Activated naive CD4-positive, alpha-beta T cell (primary cell): Measurements from ENCODE around the gene OOSP4A.

Source experiments
- DNase-seq, 4 experiments: peaks; one replicate each; lab custom pipeline; 2025; lab: John Stamatoyannopoulos, UW

The OOSP4A gene

GRCh38 chr11:59963733-59964132 lies at the start of gene OOSP4A:
TSS of gene OOSP4A (plus strand) at chr11:59964033. CDS start at chr11:59964033, 0 bp downstream.
- no peak for DNase-seq

- DNase-seq, result no peak
These were observed 45.4 kb upstream of the OOSP4A start for GRCh38 chr11:59918480-59918879.

GRCh38 chr11:59918987-59919589 lies 44.7 kb upstream of the OOSP4A start:
- no peak for DNase-seq

DNA sequence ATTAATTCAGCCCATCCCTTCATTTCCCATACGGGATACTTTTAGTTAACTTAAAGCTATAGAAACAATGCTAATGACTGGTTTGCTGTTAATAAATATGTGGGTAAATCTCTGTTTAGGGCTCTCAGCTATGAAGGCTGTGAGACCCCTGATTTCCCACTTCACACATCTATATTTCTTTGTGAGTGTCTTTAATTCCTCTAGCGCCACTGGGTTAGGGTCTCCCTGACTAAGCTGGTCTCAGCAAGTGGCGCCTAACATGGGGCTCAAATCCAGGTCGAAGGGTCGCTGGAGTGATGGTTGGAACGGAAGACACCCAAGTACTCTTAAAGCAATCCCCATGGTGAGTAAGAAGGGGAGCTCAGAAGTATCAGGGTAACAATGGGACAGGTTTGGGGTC lies 40.0 kb upstream of the OOSP4A start:
- DNase-seq, result no peak

- DNase-seq, result no peak
These were observed 32.1 kb upstream of the OOSP4A start for GRCh38 chr11:59931688-59932087.

- no peak for DNase-seq
These were observed 25.7 kb upstream of the OOSP4A start, which contains the start of gene OOSP1 for GRCh38 chr11:59938132-59938531. TSS of gene OOSP1 (plus strand) at chr11:59938432. CDS start at chr11:59938455, 23 bp downstream.

- no peak for DNase-seq
These were observed 25.1 kb upstream of the OOSP4A start for GRCh38 chr11:59938718-59939117.

DNA sequence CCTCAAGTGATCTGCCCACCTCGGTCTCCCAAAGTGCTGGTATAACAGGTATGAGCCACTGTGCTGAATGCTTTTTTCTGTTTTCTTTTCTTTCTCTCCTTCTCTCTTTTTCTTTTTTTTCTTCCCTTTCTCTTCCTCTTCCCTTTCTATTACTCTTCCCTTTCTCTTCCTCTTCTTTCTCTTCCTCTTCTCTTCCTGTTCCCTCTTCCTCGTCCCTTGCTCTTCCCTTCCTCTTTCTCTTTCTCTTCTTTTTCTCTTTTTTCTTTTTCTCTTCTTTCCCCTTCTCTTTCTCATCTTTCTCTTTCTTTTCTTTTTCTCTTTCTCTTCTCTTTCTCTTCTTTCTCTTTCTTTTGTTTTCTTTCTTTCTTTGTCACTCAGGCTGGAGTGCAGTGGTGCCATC lies 24.4 kb upstream of the OOSP4A start:
- DNase-seq, result no peak

- no peak for DNase-seq
These were observed 22.7 kb upstream of the OOSP4A start for GRCh38 chr11:59941091-59941490.

DNA sequence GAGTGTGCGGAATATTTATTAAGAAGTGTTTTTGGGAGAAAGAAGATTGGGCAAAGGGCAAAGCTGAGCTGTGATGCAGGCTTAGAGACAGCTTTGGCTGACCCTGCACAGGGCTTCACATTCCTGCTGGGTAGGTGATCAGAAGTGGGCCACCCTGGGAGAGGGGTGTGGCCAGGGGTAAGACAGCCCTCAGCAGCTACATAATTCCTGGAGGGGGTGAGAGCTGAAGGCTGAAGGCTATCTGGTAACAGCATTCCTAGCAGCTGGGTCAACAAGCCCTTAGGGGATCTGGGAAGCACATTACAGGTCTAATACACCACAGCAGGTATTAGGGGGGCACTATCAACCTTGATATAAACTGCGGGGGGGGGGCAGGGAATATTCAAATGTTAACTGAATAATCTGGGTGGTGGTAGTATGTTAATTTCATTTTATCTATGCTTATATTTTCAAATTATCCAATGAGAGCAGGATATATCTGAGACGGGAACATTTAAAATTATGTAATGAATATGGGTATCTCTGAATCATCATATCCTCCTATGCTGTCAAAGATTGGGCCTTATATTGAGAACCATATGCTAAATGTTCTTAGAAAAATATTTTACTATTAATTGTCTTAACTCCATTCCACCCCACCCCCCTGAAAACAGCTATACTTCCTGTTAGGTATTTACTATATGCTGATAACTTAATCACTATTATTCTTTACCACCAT lies 19.7 kb upstream of the OOSP4A start:
- DNase-seq, result no peak

GRCh38 chr11:59944720-59945119 lies 19.1 kb upstream of the OOSP4A start:
- DNase-seq, result no peak

DNA sequence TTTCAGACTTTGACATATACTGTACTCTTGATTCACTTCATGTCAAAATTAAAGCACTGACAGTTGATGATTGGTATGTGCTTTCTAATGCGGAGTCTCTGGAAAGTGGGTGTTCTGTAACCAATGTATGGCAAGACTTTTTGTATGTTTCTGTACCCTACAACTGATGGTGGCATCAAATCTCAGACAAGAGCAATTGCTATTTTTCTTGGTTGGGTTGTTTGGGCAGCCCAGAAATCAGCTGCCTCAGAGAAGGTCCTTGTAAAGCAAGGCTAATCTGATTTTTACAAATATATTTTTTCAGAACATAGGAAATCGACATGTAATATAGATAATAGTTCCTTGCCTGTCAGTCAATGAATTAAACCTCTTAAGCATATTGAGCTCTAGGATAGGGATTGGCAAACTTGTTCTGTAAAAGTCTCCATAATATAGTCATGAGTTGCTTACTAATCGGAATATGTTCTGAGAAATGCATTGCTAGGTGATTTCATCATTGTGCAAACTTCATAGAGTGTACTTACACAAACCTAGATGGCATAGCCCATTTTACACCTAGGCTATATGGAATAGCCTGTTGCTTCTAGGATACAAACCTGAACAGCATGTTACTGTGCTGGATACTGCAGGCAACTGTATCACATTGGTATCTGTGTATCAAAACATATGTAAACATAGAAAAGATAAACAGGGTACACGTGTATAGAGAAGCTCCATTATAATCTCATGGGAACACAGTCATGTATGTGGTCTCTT lies 10.2 kb upstream of the OOSP4A start:
- no peak for DNase-seq

- DNase-seq, result no peak
These were observed 9.5 kb upstream of the OOSP4A start for GRCh38 chr11:59954219-59954847.

DNA sequence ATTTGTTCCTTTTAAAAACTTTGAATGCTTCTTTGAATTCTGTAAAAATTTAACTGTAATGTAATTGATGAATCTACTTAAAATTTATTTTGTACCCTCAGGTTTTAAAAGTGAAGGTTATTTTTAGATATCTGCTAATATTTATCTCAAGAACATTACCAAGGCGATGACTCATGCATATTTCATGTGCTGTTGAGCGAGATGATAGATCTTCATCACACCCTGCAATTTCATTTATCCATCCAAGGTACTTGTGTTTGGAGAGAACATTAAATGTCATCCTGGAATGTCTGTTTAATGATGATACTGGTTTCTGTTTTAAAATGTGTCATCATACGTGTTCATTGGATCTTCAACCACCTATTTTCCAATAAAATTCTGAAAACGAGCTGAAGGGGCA lies 6.7 kb upstream of the OOSP4A start:
- DNase-seq, result no peak

DNA sequence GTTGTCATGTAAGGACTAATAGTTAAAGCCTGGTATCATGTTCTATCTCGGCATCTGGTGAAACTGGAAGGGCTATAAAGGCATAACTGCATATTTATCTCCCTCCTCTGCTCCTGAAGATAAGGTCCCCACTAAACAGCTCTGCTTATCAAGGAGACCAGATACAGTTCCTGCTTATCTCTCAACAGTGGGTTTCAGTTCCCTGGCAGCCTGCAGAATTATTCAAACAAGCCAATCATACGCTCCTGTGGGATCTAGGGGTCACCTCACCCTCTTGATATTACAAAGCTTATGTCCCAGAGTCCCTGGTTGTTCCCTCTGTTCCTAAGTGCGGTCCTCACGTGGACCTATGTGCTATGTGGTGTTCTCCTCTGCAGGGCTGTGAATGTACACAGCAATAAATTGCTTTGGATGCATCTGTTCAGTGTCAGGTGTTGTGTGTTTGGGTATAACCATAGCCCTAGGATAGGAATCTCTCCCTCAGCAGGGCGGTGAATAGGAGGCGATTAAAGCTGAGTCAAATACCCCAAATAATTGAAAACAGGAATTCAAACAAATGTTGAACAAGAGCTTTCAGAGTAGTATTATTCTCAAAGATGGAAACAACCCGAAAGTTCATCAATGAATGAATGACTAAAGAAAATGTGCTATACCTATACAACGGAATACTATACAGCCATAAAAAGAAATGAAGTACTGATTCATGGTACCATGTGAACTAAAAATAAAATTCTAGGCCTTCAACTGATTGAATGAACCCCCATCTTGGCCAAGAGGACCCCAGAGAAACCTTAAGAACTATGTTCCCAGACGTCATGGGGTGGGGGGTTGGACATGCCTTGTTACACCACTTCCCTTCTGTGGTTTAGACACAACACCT lies 3.1 kb upstream of the OOSP4A start:
- DNase-seq, result no peak

- no peak for DNase-seq
These were observed 1.7 kb upstream of the OOSP4A start for GRCh38 chr11:59962107-59962482.

- no peak for DNase-seq
These were observed 1.6 kb downstream of the OOSP4A start for GRCh38 chr11:59965424-59965823.

DNA sequence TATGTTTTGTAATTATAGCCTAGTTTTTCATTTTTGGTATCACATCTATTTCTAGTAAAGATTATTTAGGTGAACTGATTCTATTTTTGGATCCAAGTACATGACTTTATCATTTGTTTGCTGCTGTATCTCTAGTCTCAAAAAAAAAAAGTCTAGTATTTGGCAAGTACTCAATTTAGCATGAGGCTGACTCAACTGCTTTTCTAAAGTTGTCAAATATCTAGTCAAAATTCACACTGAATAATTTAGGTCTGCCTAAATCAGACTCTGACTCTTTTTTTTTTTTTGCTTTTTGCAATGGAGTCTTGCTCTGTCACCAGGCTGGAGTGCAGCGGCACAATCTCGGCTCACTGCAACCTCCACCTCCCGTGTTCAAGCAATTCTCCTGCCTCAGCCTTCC lies 2.4 kb downstream of the OOSP4A start:
- DNase-seq, result no peak

DNA sequence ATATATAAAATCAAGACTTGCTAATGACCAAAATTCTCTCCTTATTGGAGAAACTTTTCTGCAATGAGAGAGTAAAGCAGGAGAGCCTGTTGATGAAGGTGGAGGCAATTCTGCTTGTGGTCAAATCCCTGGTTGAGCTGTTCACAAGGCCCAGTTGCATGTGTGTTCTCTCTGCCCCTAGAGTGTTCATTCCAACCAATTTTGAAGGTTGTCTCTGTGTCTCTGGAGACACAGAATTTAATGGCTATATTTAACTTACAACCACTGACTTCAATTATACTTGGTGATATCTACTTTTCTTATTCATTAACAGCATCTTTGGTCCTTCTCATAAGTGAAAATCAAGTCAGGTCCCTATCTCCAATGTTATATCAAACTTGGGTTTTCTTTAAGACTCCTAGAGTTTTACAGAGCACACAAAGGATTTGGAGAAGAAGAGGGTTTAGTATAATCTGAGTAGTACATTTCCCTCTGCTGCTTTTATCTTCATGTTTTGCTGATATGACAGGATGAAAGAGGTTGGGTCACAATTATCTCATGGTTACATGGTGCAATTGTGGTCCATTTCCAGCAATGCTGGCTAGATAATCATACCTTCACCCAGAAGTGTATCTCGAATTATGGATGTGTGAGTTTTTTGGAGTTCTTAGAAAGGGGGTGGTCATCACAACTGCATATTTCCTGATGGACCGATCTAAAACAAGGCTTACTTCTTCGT lies 4.0 kb downstream of the OOSP4A start:
- no peak for DNase-seq

DNA sequence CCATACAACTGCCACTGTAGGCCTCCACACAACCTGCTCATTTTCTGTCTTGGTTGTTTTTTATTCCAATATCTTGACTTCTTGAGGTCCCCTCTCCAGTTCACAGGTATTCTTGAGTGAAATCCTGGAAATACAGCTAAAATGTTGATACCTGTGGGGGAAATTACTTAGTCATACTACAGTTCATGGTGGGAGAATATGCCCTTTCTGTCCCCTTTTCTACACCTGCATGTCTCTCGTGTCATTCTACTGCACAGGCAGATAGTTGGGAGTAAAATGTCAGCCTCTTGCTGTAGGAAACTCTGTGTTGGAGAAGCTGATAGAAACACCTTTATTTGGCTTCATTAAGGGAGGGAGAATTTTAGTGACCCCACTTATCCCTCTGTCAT lies 4.6 kb downstream of the OOSP4A start:
- no peak for DNase-seq

GRCh38 chr11:59973097-59973496 lies 9.3 kb downstream of the OOSP4A start:
- no peak for DNase-seq
